ENCODE measurements around the gene PRKG1.

Gene PRKG1

GRCh38 chr10:52248697-52249306, 1174.5 kb downstream of the PRKG1 start:
- Mint-ChIP-seq H3K27me3 (no peaks in the 10 kb centered on the region), H3K4me1 (ENCODE audit: low read depth) (no peaks in the 10 kb centered on the region), H3K27ac (no peak overlapping the region), H3K36me3 (ENCODE audit: low read depth) (no peaks in the 10 kb centered on the region), H3K9me3 (no peaks in the 10 kb centered on the region), H3K4me3 (no peak overlapping the region)

DNA sequence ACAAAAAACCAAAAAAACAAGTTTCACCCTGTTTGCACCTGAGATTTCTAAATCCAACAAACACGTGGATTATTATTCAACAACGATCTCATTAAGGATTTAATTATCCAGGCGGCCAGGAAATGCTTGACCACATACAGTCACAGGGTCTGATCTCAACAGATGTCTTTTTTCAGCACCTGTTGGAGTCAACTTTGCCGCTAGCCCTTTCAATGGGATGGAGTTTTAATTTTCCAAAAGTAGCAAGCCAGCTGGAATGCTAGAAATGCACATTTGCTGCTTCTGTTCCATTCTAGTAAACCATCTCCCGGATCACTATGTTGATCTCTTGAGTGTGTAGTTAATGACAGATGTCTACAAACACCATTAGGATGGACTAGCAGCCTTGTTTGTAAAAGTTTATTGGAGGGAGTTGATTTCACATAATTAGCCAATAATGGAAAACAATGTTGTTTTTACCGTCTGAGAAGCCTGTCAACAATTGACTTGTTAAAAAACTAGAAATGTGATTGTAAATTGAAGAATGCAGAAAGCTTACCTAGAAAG, 1175.6 kb downstream of the PRKG1 start:
- H3K4me1 Mint-ChIP-seq (ENCODE audit: low read depth): no peaks in the 10 kb centered on the region

GRCh38 chr10:52250510-52250909, 1176.2 kb downstream of the PRKG1 start:
- Mint-ChIP-seq H3K36me3 (ENCODE audit: low read depth) (no peaks in the 10 kb centered on the region), H3K27ac (no peak overlapping the region)

More for the DNA sequence above, 1175.6 kb downstream of the PRKG1 start:
- no peak overlapping the region for H3K4me3 Mint-ChIP-seq
- H3K27me3 Mint-ChIP-seq: no peaks in the 10 kb centered on the region
- H3K9me3 Mint-ChIP-seq: no peaks in the 10 kb centered on the region
- H3K27ac Mint-ChIP-seq: no peak overlapping the region
- no peaks in the 10 kb centered on the region for H3K36me3 Mint-ChIP-seq (ENCODE audit: low read depth)

GRCh38 chr10:52252307-52252706, 1178.0 kb downstream of the PRKG1 start:
- no peaks in the 10 kb centered on the region for H3K4me1 Mint-ChIP-seq (ENCODE audit: low read depth)
- no peaks in the 10 kb centered on the region for H3K27me3 Mint-ChIP-seq
- no peak overlapping the region for H3K4me3 Mint-ChIP-seq
- H3K36me3 Mint-ChIP-seq (ENCODE audit: low read depth): no peaks in the 10 kb centered on the region
- no peaks in the 10 kb centered on the region for H3K9me3 Mint-ChIP-seq
- H3K27ac Mint-ChIP-seq: no peak overlapping the region

More at GRCh38 chr10:52250510-52250909, 1176.2 kb downstream of the PRKG1 start:
- H3K4me3 Mint-ChIP-seq: no peak overlapping the region
- no peaks in the 10 kb centered on the region for H3K9me3 Mint-ChIP-seq
- H3K4me1 Mint-ChIP-seq (ENCODE audit: low read depth): no peaks in the 10 kb centered on the region
- H3K27me3 Mint-ChIP-seq: no peaks in the 10 kb centered on the region

GRCh38 chr10:52256832-52257691, 1182.8 kb downstream of the PRKG1 start:
- H3K4me1 Mint-ChIP-seq (ENCODE audit: low read depth): no peaks in the 10 kb centered on the region

DNA sequence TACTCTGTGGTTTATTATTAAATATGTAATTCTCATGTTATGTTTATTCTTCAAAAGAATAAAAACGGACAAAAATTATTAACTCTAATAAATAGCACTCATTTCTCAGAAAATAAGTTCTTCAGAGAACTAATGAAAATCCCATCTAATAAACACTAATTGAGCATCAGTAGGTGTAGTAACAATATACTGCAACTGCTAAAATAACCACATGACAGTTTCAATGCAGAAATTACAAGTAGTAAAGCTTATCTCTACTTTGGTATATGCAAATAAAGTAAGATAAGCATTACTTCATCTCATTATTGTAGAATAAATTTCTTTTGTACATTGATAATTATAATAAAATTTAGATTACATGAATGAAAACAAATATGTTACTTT, 1183.4 kb downstream of the PRKG1 start:
- Mint-ChIP-seq H3K9me3 (no peaks in the 10 kb centered on the region), H3K4me1 (ENCODE audit: low read depth) (no peaks in the 10 kb centered on the region), H3K36me3 (ENCODE audit: low read depth) (no peaks in the 10 kb centered on the region), H3K27me3 (no peaks in the 10 kb centered on the region), H3K27ac (no peak overlapping the region), H3K4me3 (no peak overlapping the region)

More at GRCh38 chr10:52256832-52257691, 1182.8 kb downstream of the PRKG1 start:
- Mint-ChIP-seq H3K36me3 (ENCODE audit: low read depth) (no peaks in the 10 kb centered on the region), H3K4me3 (no peak overlapping the region), H3K27ac (no peak overlapping the region), H3K9me3 (no peaks in the 10 kb centered on the region), H3K27me3 (no peaks in the 10 kb centered on the region)

DNA sequence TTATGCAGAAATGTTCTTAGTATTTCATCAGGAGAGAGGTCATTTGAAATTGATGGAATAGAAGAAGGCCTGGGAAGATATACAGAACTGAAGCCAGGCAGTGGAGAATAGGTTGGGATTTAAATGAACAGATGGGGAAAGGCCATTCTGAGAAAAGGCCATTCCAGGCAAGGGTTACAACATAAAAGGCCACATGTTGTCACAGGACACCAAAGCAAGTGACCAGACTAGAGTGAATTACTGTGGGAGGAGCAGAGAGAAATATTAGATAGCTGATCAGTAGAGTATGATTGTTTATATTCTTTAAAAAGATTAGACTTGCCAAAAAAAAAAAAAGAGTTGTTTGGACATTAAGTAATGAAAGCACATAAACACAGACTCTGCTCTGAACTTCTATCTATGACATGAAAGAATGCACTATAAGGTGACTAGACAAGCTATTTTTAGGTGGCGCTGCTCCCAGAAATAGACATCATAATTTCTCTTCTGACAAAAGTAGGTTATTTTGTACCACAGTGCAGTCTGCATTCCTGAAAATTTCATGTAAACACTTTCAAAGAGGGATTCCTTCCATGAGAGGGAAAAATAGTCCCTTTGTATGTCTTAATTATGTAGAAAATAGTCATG, 1184.6 kb downstream of the PRKG1 start:
- H3K36me3 Mint-ChIP-seq (ENCODE audit: low read depth): no peaks in the 10 kb centered on the region
- H3K4me1 Mint-ChIP-seq (ENCODE audit: low read depth): no peaks in the 10 kb centered on the region
- H3K4me3 Mint-ChIP-seq: no peak overlapping the region
- H3K9me3 Mint-ChIP-seq: no peaks in the 10 kb centered on the region
- H3K27ac Mint-ChIP-seq: no peak overlapping the region
- no peaks in the 10 kb centered on the region for H3K27me3 Mint-ChIP-seq

- Mint-ChIP-seq H3K36me3 (ENCODE audit: low read depth) (no peaks in the 10 kb centered on the region), H3K4me1 (ENCODE audit: low read depth) (no peaks in the 10 kb centered on the region), H3K9me3 (no peaks in the 10 kb centered on the region), H3K27me3 (no peaks in the 10 kb centered on the region), H3K4me3 (no peak overlapping the region), H3K27ac (no peak overlapping the region)
Observed at GRCh38 chr10:52259426-52259812, 1185.1 kb downstream of the PRKG1 start.

DNA sequence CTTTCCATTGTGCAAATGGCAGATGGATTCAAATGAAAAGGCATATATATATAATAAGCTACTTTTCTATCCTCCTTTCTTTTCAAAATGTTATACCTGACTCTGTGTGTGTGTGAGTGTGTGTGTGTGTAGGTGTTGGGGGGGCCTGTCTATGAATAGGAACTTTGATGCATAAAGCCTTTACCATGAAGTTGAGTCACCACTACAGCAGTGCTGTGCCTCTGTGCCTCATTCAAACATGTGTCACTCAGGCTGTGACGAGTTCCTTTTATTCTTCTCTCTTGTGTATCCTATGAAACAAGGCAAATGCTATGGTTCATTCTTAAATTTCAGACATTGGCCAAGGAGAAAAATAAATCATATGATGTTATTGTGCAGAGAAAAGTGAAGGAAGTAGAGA, 1187.1 kb downstream of the PRKG1 start:
- no peak overlapping the region for H3K4me3 Mint-ChIP-seq
- H3K9me3 Mint-ChIP-seq: no peaks in the 10 kb centered on the region
- no peak overlapping the region for H3K27ac Mint-ChIP-seq
- H3K4me1 Mint-ChIP-seq (ENCODE audit: low read depth): no peaks in the 10 kb centered on the region
- H3K36me3 Mint-ChIP-seq (ENCODE audit: low read depth): no peaks in the 10 kb centered on the region
- H3K27me3 Mint-ChIP-seq: no peaks in the 10 kb centered on the region

- H3K9me3 Mint-ChIP-seq: no peaks in the 10 kb centered on the region
- no peak overlapping the region for H3K27ac Mint-ChIP-seq
- H3K4me3 Mint-ChIP-seq: no peak overlapping the region
- H3K4me1 Mint-ChIP-seq (ENCODE audit: low read depth): no peaks in the 10 kb centered on the region
- H3K36me3 Mint-ChIP-seq (ENCODE audit: low read depth): no peaks in the 10 kb centered on the region
- H3K27me3 Mint-ChIP-seq: no peaks in the 10 kb centered on the region
Observed at GRCh38 chr10:52265131-52265926, 1191.0 kb downstream of the PRKG1 start.

GRCh38 chr10:52266858-52267257, 1192.6 kb downstream of the PRKG1 start:
- no peaks in the 10 kb centered on the region for H3K9me3 Mint-ChIP-seq
- no peak overlapping the region for H3K4me3 Mint-ChIP-seq
- no peaks in the 10 kb centered on the region for H3K27me3 Mint-ChIP-seq
- H3K27ac Mint-ChIP-seq: no peak overlapping the region
- no peaks in the 10 kb centered on the region for H3K36me3 Mint-ChIP-seq (ENCODE audit: low read depth)
- no peaks in the 10 kb centered on the region for H3K4me1 Mint-ChIP-seq (ENCODE audit: low read depth)

DNA sequence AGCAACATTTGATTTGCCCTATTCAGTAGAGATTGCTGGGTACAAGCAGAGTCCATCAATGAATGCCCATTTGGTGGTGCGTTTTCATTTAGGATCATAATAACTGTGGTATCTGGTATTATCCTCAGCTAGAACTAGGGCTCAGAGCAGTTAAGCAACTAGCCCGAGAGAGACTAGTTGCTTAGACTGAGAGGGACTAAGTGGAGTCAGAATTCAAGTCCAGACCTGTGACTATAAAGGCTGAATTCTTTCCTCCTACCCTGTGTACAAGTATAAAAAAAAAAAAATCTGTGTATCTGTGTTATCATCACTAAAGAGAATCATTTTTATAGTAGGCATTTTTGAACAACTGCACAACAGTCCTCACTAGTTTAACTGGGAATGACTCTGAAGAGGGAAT, 1194.5 kb downstream of the PRKG1 start:
- H3K27me3 Mint-ChIP-seq: no peaks in the 10 kb centered on the region
- H3K36me3 Mint-ChIP-seq (ENCODE audit: low read depth): no peaks in the 10 kb centered on the region
- no peak overlapping the region for H3K27ac Mint-ChIP-seq
- no peaks in the 10 kb centered on the region for H3K9me3 Mint-ChIP-seq
- no peaks in the 10 kb centered on the region for H3K4me1 Mint-ChIP-seq (ENCODE audit: low read depth)
- no peak overlapping the region for H3K4me3 Mint-ChIP-seq

GRCh38 chr10:52269233-52269632, 1194.9 kb downstream of the PRKG1 start:
- Mint-ChIP-seq H3K9me3 (no peaks in the 10 kb centered on the region), H3K36me3 (ENCODE audit: low read depth) (no peaks in the 10 kb centered on the region), H3K4me1 (ENCODE audit: low read depth) (no peaks in the 10 kb centered on the region), H3K27me3 (no peaks in the 10 kb centered on the region), H3K4me3 (no peak overlapping the region), H3K27ac (no peak overlapping the region)

GRCh38 chr10:52276163-52276562, 1201.9 kb downstream of the PRKG1 start:
- Mint-ChIP-seq H3K4me1 (ENCODE audit: low read depth) (no peaks in the 10 kb centered on the region), H3K4me3 (no peak overlapping the region), H3K36me3 (ENCODE audit: low read depth) (no peaks in the 10 kb centered on the region), H3K9me3 (no peaks in the 10 kb centered on the region), H3K27me3 (peaks cover 9% of the 10 kb centered on the region), H3K27ac (no peak overlapping the region)

All from stimulated activated naive CD8-positive, alpha-beta T cell treated with anti-CD3 and anti-CD28 coated beads, Interleukin-15, Interleukin-2, amounts not matched to agents 100 ng/mL and 50 ng/mL, for 24 hours (primary cell).